ENCODE data around the gene MEIS1.

Gene MEIS1

DNA sequence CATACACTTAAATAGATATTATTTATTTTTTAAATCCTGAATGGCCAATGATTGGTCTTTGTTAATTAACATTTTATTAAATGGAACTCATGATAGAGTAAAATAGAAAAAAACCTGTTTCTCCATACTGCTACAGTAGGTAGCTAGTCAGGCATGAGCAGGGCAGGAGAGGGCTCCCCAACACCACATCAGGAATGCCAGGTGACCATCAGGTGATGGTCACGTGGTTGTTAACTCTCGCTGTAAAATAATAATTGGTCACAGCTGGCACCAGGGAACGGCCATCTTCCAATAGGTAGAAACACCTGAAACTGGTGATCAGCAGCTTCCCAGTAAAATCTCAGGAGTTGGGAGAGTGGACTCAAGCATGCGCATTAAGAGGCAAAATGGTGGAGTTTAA lies 172.2 kb downstream of the MEIS1 start:
- H3K27me3 Mint-ChIP-seq = no peaks in the 10 kb centered on the region
- no peaks in the 10 kb centered on the region for H3K36me3 Mint-ChIP-seq (ENCODE audit: low read depth)
- H3K4me3 Mint-ChIP-seq = no peak overlapping the region
- peaks cover 3% of the 10 kb centered on the region for H3K9me3 Mint-ChIP-seq
- no peak overlapping the region for H3K27ac Mint-ChIP-seq
- no peaks in the 10 kb centered on the region for H3K4me1 Mint-ChIP-seq (ENCODE audit: low read depth)
- DNase-seq = no peak
